Loucy (cell line): ENCODE data around the gene C14orf180.

ENCODE experiments used
- H2AFZ ChIP-seq: fragments of 200-600 bp; sonication (generic); 2 replicates; pipeline ENCODE4 v1.6.0; 2016; ENCODE audit warnings: antibody characterized with exemption, mild to moderate bottlenecking, low read length, moderate library complexity
- H3F3A ChIP-seq: fragments of 200-600 bp; 2 replicates; pipeline ENCODE4 v1.6.0; 2016; ENCODE audit warnings: antibody characterized with exemption, low read depth, mild to moderate bottlenecking
- H3K27me3 ChIP-seq: fragments of 200-600 bp; sonication (generic); 2 replicates; pipeline ENCODE4 v1.6.1; 2014; ENCODE audit warnings: low read length, mild to moderate bottlenecking; ENCODE audit not compliant: insufficient read depth, poor library complexity, severe bottlenecking
- H3K36me3 ChIP-seq: fragments of 200-600 bp; sonication (generic); 2 replicates; pipeline ENCODE4 v1.6.1; 2016; ENCODE audit warnings: low read length; ENCODE audit not compliant: insufficient read depth
- H3K4me1 ChIP-seq: fragments of 200-600 bp; sonication (generic); 2 replicates; pipeline ENCODE4 v1.5.1; 2014; ENCODE audit warnings: low read length, mild to moderate bottlenecking; ENCODE audit not compliant: insufficient read depth, poor library complexity, severe bottlenecking
- H3K4me2 ChIP-seq: fragments of 200-600 bp; sonication (generic); 2 replicates; pipeline ENCODE4 v1.6.0; 2014; ENCODE audit warnings: antibody characterized with exemption, low read length, low read depth, mild to moderate bottlenecking; ENCODE audit not compliant: poor library complexity, severe bottlenecking
- H3K4me3 ChIP-seq: fragments of 200-600 bp; sonication (generic); 2 replicates; pipeline ENCODE4 v1.5.1; 2014; ENCODE audit warnings: low read length, mild to moderate bottlenecking, mixed read lengths; ENCODE audit not compliant: poor library complexity, severe bottlenecking
- H3K79me2 ChIP-seq: fragments of 200-600 bp; sonication (generic); 2 replicates; pipeline ENCODE4 v1.6.1; 2014; ENCODE audit warnings: low read length; ENCODE audit not compliant: insufficient read depth
- H3K9ac ChIP-seq: fragments of 200-600 bp; sonication (generic); 2 replicates; pipeline ENCODE4 v1.6.0; 2014; ENCODE audit warnings: mild to moderate bottlenecking, low read depth, low read length, moderate library complexity; ENCODE audit not compliant: poor library complexity, severe bottlenecking
- H3K9me2 ChIP-seq: fragments of 200-600 bp; sonication (generic); replicated peaks from 2 replicates; pipeline ENCODE4 v1.6.1; 2016; ENCODE audit warnings: low read depth, low read length, mixed read lengths
- H3K9me3 ChIP-seq: fragments of 200-600 bp; sonication (generic); 2 replicates; pipeline ENCODE4 v1.6.1; 2014; ENCODE audit warnings: mild to moderate bottlenecking, antibody characterized with exemption, low read length, low read depth; ENCODE audit not compliant: insufficient read depth
- H4K20me1 ChIP-seq: fragments of 200-600 bp; sonication (generic); 2 replicates; pipeline ENCODE4 v1.6.0; 2014; ENCODE audit warnings: antibody characterized with exemption, low read length, mild to moderate bottlenecking; ENCODE audit not compliant: insufficient read depth, poor library complexity, severe bottlenecking
- CTCF ChIP-seq: fragments of 200-600 bp; sonication (generic); conservative IDR thresholded peaks from 2 replicates; pipeline ENCODE4 v1.5.1; 2014; ENCODE audit warnings: mild to moderate bottlenecking, antibody characterized with exemption, low read length
- EZH2phosphoT487 ChIP-seq: fragments of 200-600 bp; IDR thresholded peaks from 2 replicates; pipeline ENCODE4 v1.6.1; 2018; ENCODE audit warnings: antibody characterized with exemption, mild to moderate bottlenecking, moderate library complexity, borderline replicate concordance

Gene C14orf180

GRCh38 chr14:104567957-104568225, 11.7 kb upstream of the C14orf180 start:
- no peaks in the 10 kb centered on the region for H3K9me3 ChIP-seq

GRCh38 chr14:104568620-104569019, 10.9 kb upstream of the C14orf180 start:
- Histone ChIP-seq H3F3A (no peaks in the 10 kb centered on the region), H3K27me3 (no peaks in the 10 kb centered on the region), H3K36me3 (no peaks in the 10 kb centered on the region), H3K9me3 (no peaks in the 10 kb centered on the region), H3K4me1 (peaks cover 4% of the 10 kb centered on the region), H4K20me1 (no peaks in the 10 kb centered on the region), H3K9ac (no peak overlapping the region), H3K9me2 (no peaks in the 10 kb centered on the region), H3K4me2 (no peak overlapping the region), H2AFZ (no peak overlapping the region), H3K79me2 (no peaks in the 10 kb centered on the region), H3K4me3 (no peak overlapping the region)
- TF ChIP-seq EZH2phosphoT487 (no peak), CTCF (no peak)

More at GRCh38 chr14:104567957-104568225, 11.7 kb upstream of the C14orf180 start:
- H3K4me2 ChIP-seq, result no peak overlapping the region
- H2AFZ ChIP-seq, result no peak overlapping the region
- no peaks in the 10 kb centered on the region for H3K79me2 ChIP-seq
- no peaks in the 10 kb centered on the region for H4K20me1 ChIP-seq
- H3K27me3 ChIP-seq, result no peaks in the 10 kb centered on the region
- no peak for TF ChIP-seq EZH2phosphoT487
- no peak for TF ChIP-seq CTCF
- no peak overlapping the region for H3K4me3 ChIP-seq
- H3K9me2 ChIP-seq, result no peaks in the 10 kb centered on the region
- H3K4me1 ChIP-seq, result peaks cover 4% of the 10 kb centered on the region
- no peak overlapping the region for H3K9ac ChIP-seq
- no peaks in the 10 kb centered on the region for H3F3A ChIP-seq
- no peaks in the 10 kb centered on the region for H3K36me3 ChIP-seq

GRCh38 chr14:104569435-104569834, 10.1 kb upstream of the C14orf180 start:
- H3K4me2 ChIP-seq, result no peak overlapping the region
- no peaks in the 10 kb centered on the region for H4K20me1 ChIP-seq
- no peak overlapping the region for H2AFZ ChIP-seq
- H3K4me3 ChIP-seq, result no peak overlapping the region
- H3K79me2 ChIP-seq, result no peaks in the 10 kb centered on the region
- H3K9me3 ChIP-seq, result no peaks in the 10 kb centered on the region
- no peaks in the 10 kb centered on the region for H3K4me1 ChIP-seq
- no peak overlapping the region for H3K9ac ChIP-seq
- TF ChIP-seq CTCF (no peak), EZH2phosphoT487 (no peak)
- H3K27me3 ChIP-seq, result no peaks in the 10 kb centered on the region
- no peaks in the 10 kb centered on the region for H3K36me3 ChIP-seq
- H3K9me2 ChIP-seq, result no peaks in the 10 kb centered on the region
- H3F3A ChIP-seq, result no peaks in the 10 kb centered on the region
